HG03139 (cell line): ENCODE results near the gene NEURL3.

ENCODE experiments used
- ATAC-seq: cut with Tn5 transposase; IDR thresholded peaks from one replicate; pipeline ENCODE4 v1.9.1; 2021; ENCODE audit not compliant: unreplicated experiment

The NEURL3 gene

DNA sequence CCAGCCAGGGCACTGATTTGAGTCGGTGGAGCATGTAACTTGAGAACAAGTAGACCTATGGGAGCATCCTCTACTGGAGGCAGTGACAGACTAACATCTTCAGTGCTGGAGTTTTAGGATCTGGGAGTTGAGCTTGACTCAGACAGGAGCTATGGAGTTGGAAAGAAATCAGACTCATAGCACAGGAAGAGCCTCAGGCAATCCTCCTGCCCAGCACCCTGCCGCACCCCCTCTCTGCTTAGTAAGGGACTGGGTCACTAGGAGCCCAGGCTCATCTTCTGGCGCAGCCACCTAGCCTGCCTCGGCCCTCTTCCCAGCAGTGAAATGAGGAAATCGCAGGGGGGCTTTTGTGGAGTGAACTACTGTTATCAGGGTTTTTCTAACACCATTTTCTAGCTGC, 35.0 kb upstream of the NEURL3 start:
- ATAC-seq: no peak

DNA sequence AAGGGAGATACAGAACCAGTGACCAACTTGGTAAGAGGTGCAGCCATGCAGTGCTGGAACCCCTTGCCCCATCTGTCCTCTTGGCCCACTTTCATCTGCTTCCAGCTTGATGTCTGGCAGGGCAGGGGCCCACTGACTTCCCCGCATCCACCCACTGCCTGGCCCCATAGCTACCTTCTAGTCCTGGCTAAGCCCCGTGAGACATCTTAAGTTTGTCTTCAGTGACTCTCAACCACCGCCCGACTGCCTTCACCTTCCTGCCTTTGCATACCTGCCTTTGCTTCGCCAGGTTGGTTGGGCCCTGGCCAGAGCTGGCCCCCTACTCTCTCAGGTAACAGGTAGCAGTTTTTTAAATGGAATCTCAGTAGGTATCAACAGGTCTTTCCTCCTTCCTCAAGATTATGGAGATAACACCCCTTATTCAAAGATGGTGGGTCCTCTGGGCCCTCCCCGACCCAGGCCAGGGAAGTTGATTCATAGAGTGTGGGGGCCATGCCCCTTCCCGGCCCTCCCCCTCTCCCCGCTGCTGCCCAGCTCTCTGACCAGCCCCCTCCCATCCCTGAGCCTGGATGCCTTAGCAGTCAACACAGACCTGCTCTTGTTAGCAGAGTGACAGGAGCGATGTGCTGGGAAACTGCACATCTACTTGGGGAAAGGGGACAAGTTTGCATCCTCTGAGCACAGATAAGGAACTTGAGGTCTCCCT, 34.2 kb upstream of the NEURL3 start:
- no peak for ATAC-seq

DNA sequence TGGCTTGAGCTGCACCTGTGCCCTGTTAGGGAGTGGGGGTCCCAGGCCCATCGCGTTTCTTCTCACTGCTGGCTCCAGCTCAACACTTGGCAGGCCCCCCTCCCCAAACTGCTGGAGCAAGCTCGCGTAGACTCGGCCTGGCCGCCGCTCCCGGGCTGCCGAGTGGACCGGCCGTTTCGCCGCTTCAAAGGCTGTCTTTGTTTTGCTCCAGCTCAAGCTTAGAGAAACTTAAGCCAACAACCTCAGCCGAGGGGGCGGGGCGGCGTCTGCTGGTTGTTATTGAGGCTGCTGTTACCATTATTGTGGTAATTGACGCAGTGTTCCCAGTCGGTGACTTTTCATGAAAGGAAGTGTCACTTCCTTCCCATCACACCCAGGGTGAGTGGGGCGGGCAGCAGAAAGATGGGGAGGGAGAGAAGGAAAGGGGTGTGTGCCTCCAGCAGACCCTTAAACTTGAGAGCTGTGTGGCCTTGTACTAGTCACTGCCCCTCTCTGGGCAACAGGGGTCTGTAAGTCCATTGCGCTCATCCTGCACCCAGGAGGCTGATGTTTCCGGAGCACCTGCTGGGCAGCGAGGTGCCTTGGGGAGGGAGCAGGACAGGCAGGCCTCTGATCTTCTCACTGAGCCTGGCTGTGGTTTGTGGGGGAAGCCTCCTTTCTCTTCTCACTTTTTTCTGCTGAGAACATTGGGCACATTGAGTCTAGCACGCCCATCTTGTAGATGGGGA, 33.5 kb upstream of the NEURL3 start:
- ATAC-seq: no peak

DNA sequence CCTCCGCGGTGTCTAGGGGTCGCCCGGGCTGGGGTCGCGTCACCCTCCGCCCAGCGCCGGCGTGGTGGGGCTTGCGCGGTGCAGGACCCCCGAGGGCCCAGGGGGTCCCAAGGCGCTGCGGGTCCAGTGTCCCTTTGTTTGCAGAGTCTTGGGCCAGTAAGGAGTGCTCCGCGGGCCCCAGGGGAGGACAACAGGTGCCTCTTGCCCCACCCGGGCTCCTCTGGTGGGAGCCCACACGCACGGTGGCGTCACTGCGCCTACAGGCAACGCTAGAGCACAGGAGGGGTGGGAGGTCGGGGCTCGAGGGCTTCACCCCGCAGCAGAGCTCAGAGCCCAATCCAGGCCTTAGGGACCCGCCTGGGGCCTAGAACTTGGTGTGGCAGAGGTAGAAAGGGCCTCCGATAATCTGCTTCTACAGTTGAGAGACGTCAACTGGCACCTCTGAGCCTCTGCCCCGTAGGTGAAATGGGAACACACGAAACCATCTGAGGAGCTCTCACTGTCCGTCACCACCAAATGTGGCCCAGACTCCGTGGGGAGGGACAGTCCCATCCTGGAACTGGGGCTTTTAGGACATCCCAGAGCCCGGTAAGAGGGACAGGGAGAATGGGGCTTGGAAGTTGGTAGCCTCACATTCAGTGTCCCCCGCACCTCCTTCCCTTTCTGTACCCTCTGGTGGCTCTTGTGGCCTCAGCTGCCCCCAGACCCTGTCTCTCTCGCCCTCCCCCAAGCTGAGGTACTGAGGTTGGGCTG, 32.8 kb upstream of the NEURL3 start:
- ATAC-seq: no peak

DNA sequence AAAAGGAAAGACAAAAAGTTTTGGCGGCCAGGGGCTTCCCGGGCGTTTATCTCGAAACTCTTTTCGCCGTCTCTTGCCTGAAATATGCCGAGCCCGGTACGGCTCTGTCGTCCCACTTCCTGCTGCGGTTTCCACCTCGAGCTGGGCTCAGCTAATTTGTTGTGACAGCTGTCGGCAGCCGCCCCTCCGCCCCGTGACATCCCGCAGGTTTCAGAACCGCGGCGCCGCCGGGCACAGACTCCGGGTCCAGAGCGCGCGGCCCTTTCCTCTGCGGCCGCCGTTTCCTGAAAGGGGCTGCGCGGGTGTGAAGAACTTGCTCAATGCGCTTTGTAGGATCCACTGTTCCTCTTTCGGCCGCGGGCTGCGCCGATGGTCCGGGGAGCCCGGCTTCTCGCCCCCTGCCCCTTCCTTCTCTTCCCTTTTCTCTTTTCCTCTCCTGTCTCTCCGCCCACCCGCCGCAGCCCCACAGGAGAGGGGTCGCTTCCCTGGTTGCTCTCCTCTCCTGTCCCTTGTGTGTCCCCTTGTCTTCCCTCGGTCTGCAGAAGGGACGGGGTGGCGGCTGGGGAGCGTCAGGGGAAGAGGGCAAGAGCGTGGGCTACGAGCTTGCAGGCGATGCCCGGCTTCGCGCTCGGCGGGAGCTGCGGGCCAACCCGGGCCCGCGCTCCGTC, 32.0 kb upstream of the NEURL3 start:
- ATAC-seq: peak; percentile 45

DNA sequence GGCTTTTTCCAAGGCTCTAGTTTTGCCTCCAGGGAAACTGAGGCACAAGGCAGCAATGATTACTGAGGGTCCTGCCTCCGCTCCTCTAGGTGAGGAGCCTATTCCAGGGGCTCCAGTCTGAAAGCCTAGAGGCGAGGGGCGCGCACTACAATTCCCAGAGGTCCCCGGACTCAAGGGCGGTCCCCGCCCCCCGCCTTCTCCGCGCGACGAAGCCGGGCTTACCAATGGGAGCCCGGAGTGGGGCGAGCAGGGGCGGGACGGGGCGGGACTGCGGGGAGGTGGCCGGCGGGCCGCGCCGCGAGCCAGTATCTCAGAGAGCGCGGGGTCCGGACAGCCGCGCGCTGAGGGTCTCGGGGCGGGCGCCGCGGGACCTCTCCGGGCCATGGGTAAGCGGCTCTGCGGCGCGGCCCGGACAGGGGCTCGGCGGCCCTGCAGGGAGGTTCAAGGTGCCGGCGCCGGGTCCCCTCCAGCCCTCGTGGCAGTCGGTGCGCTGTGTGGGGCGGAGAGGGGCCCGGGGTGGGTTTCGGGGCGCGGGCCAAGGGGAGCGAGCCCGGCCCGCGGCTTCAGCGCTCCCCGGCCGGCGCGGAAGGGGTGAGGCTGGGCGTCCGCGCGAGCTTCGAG, 31.4 kb upstream of the NEURL3 start, which contains the start of gene ARID5A:
TSS of gene ARID5A (plus strand) at position 308 of the 621 bp plus-strand sequence. CDS start at position 383, 75 bp downstream.
- peak; percentile 45 for ATAC-seq

DNA sequence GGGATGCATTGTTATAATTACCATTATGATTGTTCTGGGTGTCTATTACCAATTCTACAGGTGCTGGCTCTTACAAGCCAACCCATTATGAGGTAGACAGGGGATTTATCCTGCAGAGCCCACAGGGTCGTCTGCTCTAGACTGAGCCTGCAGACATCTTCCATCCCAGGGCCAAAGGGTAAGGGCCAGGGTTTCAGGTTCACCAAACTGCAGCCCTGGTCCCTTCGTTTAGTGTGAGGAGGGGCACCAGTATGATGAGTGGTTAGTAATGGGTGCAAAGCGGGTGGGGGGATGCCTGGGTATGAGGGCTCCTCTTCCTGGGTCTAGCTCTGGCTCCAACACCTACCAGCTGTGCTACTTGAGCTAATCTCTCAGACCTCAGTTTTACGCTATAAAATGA, 30.2 kb upstream of the NEURL3 start:
- ATAC-seq: no peak

DNA sequence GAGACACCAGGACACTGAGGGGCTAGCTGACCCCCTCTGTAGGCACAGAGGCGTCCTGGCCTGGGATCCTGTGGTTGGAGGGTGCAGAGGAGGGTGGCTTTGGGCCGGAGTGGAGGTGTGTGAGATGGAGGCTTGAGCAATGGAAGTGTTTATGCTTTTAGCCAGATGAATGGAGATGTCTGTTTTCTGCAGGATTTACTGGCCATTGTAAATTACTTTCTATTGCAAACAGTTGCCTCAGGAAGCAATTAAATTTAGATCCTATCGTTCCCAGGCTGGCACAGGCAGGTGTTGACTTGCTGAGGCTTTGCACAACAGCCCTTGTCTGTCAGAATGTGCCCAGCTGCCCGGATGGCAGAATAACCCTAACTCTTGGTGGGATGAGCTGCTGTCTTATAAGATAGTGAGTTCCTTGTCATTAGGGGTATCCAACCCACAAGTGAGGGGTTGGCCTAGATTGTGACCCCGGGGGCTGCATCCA, 29.6 kb upstream of the NEURL3 start:
- ATAC-seq: no peak

DNA sequence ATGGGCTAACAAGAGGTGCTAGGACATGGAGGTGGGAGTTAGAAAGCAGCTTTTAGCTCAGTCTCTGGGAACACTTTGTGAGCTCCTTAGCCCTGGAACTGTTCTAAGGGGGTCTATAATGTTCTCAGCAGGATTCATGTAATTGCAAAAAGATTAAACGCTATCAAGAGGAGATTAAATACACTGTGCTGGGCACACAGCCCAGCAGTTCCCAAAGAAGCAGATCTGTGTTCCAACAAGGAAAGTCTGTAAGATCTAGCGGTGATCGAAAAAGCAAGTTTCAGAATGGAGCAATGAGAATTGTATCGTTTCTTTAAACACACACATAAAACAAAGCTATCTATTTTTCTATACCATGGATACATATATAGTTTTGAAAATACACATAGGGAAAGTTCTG, 29.0 kb upstream of the NEURL3 start:
- no peak for ATAC-seq

DNA sequence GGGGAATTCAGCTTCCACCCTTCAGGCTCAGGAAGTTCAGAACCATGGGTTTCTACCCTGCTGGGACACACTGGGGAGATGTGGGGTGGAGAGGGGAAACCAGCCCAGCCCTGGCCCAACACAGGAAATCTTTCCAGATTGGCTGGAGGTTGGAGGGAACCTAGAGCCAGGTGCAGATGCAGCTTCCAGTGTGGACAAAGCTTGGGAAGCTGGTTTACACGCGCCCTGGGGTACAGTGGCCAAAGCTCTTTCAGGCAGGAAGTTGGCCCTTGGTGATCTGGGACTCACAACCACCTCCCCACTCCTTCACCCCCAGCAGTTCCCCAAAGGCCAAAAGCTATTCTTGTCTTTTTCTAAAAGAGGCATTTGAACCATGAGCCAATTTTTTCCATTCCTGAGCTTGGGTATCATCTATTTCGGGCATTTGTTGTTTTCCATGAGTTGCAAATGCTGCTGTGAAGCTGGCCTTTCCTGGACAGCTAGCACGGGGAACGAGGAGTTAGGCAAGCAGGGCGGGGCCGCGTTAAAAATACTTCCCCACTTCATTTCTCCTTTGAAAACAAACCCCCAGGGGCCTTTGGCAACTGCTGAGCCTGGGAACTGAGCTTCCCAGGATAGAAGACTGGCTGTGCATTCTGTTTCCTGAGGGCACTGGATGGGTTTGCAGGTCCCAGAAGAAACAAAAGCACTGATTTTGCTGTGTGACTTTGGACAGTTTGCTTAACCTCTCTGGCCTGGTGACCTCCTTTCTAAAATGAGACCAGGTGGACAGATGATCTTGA, 28.3 kb upstream of the NEURL3 start:
- ATAC-seq: no peak

DNA sequence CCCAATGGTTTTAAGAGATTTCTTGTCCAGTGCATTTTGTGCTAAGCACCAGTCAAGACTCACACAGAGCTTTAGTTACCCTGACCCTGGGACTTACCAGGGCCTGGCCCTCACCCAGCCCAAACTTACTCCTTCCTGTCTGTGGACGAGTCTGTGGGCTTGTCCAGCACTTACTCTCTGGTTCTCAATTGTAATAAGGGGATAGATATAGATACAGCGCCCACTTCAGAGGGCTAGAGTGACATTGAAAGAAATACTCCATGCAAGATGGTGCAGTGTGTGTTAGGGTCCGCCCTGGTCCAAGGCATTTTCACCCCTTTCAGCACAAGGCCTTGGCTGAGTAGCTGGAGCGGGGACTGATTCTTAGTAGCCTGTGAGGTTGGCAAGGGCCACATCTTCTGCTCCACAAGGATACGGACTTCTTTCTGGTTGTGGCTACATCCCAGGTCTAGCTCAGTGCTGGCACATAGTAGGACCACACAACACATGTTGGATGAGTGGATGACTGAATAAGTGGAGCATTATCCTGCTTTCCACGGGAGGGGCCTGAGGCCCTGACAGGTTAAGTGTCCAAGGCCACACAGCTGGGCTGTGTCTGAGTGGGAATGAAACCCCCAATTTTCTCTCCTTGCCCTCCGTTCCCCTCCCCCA, 27.6 kb upstream of the NEURL3 start:
- no peak for ATAC-seq

DNA sequence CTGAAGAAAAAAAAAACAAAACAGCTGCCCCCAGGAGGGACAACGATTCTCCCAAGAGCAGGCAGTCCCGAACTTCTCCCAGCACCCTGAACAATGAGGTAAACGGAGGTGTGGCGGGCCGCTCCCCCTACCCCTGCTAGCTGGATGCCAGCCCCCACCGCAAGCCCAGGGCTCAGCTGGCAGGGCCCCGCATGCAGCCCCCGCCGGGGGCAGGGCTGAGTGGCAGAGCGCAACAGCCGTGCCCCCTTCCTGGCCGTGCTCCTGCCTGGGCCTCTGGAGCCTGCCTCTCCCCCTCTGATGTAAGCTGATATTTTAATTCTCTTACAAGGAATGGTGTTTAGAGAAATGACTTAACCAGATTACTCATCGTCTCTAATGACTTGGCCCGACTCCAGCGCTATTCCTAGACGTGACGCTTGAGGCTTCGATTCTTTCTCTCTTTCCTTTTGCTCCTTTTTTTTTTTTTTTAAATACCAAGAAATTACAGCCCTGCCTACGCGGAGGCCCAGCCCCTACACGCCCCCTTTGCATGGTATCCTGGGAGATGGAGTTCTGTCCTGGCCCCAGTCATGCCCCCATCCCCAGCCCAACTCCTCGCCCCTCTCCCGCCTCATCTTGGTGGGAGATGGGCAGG, 26.8 kb upstream of the NEURL3 start:
- ATAC-seq: no peak

DNA sequence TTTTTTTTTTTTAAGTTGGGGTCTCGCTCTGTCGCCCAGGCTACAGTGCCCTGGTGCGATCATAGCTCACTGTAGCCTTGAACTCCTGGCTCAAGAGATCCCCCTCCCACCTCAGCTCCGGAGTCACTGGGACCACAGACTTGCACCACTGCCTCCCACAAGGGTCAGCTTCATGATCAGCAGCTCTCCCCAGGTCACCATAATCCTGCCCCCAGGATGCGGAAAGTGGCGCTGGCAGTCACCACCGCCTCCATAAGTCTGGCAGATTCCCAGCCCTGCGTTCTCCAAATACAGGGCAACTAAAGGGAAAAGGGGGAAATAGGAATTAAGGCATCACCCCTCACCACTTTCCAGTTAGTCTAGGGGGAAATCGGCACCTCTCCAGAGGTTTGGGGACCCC, 26.2 kb upstream of the NEURL3 start:
- no peak for ATAC-seq

DNA sequence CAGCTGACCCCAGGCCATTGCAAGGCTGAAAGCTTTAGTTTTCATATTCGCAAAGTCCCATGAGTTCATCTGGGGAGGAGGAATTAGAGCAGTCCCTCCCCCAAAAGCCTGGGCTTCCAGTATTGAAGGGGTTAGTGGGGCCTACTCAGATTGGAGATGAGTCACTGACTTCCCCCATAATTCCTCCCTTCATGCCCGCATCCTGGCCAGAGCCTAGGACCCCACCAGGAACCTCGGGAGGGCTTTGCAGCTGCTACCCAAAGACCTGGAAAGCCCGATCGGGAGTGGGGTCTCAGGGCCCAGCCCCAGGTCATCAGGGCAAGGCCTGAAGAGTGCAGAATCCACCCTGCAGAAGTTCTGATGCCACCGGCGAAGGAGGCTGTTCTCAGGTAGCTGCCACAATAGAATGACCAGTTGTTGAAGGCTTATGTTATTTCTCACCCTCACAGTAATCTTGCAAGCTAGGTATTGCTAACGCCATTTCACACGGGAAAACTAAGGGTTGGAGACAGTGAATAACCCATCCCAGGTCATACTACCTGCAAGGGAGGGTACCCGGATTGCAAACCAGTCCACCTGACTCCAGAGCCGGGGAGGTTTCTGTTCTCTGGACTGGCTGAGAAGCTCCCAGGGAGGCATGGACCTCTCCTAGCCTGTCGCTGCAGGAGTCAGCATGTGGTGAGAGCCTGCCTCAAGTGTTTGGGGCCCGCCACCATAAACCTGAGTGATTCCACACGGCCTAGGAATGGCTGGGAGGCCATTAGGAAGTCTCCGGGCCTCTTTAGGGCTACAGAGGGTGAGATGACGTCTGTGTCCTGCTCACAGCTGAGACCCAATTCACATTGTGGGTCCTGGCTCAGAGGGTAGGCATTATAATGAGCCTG, 25.6 kb upstream of the NEURL3 start:
- no peak for ATAC-seq

DNA sequence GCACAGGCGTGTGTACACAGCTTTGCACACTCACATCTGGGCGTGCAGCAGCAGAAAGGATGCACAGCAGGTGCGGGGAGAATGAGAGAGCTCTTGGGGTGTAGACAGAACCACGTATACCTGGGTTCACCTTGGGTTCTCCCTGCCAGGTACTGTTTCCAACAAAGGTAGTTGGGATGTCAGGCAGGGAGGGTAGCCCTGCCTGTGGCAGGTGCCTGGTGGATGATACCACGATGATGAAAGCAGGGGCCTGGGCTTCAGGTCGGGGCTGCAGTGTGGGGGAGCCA, 24.9 kb upstream of the NEURL3 start:
- no peak for ATAC-seq

DNA sequence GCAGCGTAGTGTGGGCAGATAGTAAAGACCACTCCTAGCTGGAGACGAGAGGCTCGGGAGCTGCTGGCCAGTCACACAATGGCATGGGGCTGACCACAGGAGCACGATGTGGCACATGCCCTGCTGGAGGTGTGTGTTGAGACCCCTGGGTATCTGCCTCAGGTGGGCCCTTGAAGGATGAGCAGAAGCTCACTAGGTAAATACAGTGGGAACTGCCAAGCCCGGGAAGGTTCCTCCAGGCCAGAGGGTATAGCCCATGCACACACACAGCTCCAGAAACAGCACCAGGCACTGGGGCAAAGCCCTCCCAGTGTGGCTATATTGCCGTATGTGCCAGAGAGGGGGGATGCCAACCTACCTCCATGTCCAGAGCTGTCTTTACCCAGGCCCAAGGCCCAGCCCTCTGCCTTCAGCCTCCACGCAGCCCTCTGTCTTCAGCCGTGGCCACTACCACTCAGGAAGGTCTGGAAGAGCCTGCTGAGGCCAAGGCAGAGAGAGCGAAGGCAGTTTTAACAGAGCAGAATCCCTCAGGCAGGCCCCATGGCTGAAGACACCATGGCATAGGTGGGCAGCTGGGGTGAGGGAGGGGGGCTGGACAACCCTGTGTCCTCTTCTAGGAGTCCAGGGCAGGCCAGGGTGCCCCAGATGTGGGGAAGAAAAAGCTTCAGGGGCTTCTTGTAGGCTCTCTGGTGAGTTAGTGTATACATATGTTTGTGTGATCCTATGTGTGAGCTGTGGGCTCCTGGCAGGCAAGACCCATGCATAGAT, 24.4 kb upstream of the NEURL3 start:
- no peak for ATAC-seq

DNA sequence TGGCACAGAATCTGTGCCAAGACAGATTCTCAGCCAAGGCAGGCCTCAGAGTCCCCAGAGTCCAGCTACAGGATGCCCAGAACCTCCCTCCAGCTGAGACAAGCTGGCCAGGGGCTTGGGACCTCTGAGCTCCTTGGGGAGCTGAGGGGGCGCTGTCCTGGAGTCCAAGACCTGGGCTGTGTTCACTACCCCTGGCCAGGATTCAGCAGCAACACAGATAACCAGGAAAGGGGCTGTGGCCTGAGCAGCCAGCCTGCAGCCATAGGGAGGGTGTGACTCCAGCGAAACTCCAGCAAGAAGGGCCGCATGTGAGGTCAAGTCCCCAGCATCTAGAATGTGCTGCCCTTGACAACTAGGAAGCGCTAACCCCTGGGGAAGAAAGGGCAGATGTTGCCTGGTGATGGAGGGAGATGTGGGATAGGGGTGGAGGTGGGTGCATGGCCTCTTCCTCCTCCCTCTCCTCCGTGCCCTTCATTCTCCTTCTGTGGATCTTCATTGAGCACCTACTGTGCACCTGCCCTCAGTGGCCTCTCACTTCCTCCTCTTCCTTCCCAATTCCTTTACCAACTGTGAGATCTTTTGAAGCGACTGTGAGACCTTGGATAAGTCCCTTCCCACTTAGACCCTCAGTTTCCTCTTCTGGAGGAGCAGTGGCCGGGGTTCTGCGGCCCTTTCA, 23.7 kb upstream of the NEURL3 start:
- ATAC-seq: no peak
